Stimulated activated CD8-positive, alpha-beta memory T cell treated with anti-CD3 and anti-CD28 coated beads, Interleukin-4, amount 100 ng/mL, for 24 hours (primary cell): ENCODE measurements around the gene PFN3.
A peak's percentile ranks its signal among the peaks of the same experiment; 100 is the strongest.
"Not testable (repeated sequence)": the region's sequence is repeated elsewhere in the genome, so short reads cannot be mapped to it uniquely, and the experiment has no call there.

ENCODE experiments used
- DNase-seq: peaks from one replicate; pipeline ENCODE4 v3.0.0-alpha.2; 2020; ENCODE audit warnings: low read depth

PFN3 gene

DNA sequence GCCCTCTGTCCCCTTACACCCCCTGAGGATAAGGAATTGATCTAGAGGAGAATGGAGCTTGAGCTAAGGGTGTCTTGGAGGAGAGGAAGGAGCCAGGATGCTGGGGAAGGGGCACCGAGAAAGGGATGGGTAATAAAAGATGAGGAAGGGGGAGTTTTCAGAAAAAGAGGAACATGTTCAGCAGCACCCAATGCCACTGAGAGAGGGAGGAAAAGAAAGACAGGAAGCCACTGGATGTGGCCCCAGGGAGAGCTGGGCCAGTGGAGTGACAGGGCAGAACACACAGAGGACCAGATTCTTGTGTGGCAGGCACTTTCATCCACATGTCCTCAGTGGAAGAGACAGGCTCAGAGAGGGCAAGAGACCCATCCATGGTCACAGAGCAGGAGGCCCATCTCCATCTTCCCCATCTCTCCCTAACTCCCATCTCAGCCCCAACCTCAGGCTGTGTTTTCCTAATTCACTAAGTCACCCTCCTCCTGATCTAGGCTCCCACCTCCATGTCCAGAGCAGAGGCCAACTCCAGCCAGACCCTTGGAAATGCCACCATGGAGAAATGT is 7.2 kb downstream of the PFN3 start:
- no peak for DNase-seq

DNA sequence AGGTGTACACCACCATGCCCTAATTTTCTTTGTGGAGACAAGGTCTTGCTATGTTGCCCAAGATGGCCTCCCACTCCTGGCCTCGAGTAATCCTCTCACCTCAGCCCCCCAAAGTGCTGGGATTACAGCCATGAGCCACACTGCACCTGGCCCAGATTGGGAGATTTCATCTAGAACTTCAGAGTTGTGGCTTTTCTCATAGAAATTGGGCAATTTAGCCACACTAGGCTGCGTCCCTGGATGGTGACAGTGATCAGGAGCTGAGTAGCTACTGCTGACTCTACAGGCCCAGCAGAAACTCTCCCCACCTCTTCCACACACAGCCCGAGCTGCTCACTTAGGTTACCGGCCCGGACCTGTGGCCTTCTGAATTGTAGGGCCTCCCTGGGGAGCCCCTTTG is 7.7 kb downstream of the PFN3 start:
- no peak for DNase-seq

DNA sequence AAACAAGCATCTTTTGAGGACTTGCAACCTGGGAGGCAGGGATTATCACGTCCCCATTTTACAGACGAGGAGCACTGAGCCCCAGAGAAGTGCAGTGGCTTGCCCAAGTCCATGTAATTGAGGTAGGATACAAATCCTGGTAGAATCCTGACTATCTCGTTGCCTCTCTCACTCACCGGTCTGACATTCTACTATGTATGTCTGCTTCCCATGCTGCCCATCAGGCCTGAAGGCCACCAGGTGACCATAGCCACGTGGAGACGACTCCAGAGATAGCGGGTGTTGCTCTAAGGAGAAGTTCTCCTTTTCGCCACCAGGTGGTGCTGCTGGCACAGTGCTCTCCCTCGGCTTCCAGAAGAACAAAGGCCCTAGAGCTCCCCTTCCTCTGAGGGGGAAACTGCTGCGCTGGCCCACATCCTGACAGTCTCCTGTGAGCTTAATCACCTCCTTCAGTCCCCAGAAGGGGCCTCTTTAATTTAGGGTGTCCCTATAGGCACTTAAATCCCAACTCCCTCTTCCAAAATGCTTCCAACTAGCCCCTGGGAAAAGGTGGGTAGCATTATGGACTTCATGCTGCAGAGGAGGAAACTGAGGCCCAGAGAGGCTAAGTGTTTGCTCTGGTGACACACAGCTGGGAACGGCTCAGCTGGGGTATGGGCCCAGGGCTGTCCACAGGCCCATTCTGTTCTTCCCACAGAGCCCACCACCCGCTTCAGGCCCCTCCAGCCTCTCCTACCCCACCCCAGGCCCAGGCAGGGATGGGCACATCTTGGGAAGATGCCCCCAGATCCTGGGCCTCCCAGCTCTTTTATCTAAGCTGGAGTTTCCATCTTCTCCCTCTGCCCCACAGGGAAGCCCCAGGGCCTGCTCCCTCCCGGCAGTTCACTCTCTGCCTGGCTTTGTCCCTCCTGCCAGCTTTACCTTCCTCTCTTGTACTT is 9.8 kb downstream of the PFN3 start:
- peak; percentile 78 for DNase-seq

DNA sequence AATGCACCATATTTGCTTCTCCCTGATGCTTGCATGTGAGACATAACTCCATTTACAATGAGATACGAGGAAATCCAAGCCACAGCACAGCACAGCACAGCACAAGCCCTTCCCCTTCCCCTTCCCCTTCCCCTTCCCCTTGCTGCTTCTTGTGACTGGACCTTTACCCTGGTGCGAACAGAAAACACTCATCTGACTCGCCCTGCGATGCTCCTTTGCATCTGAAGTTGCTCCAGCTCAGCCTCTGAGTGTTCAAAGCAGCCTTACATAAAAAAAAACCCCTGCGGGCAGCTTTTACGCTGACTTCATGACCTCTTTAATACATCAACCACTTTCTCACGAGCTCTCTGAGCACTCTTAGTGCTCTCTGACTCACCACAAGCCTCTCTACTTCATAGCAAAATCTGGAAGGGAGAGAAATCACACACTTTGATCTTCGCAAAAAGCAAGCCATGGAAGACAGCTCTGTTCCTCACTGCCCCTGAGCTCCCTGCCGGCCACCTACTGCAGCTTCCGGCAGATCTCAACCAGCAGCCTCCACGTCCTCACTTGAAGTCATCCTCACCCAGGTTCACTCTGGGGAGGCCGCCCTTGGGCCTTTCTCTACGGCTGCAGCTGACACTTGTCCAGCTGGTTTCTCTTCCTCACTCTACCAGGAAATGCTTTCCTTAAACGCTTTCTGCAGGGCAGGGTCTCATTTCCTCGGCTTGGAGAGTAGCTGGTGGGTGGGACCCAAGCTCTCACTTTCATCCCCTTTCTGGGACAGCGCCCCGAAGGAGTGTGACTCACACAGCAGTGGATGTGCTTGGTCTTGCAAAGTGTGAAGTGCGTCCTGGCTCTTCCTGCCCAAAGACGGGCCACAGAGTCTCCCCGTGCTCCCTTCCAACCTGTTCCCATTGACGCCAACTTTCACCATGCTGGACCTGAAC is 11.0 kb downstream of the PFN3 start:
- no peak for DNase-seq

DNA sequence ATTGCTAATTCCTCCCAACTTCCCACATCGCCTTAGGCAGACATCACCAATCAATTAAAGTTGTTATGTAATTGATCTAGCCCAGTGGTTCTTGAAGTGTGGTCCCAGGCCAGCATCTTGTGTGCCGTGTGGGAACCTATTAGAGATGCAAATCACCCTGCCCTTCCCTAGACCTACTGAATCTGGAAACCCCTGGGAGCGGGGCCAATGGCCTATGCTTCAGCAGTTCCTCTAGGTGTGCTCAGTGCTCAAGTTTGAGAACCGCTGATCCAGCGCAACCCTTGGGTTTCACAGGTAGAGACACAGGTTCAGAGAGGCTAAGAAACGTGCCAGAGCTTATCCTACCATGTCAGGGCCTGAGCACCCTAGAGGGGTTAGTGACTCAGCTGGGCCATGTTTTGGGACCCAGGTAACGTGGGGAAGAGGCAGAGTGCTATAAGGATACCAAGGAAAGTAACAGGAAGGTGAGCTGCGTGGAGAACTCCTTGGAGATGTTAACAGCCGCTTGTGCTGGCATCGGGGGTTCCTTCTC is 11.9 kb downstream of the PFN3 start:
- DNase-seq, result no peak

DNA sequence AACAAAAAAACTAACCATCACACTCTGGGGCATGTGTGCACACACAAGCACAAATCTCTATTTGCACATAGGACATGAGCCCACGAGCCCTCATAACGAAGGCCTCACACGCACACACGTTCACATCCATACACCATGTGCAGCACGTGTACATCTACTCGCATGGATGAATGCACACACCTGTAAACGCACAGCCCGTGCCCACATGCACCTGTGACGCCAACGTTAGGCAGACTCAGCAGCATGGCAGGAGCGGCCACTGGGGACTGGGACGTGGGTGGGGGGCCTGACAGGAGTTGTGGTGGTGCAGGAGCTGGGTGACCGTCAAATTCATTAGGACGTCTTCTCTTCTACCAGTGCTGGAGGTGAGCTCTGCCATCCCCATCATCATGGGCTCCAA is 13.1 kb downstream of the PFN3 start:
- no peak for DNase-seq

DNA sequence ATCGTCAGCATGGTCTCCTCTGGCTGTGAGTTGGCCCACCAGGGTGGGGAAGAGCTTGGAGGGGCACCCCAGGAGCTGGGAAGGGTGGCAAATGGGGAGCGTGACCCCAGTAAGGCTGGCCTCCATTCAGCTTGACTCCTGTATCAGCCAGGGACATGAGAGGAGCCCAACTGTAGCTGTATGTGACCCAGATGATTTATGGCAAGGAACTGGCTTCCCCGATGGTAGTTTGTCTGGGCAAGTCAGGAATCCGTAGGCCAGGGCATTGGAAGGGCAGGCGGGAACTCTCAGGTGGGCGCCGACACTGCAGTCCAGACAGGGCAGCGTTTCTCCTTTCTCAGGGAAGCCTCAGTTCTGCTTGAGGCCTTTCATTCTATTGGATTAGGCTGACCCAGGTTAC is 13.9 kb downstream of the PFN3 start:
- DNase-seq, result no peak

DNA sequence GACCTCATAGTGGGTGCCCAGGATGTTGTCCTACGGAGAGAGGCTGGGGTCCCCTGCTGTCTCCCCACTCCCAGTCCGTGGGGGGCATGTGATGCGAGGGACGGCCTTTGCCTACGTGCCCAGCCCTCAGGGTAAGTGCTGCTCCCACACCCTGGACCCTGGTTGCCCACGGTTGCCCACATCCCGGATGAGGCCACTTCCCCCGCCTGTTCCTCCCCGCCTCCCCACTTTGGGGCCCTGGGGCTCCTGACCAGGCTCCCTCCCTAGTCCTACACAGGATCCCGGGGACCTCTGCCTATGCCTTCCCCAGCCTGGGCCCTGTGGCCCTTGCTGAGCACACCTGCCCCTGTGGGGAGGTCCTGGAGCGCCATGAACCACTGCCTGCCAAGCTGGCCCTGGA is 14.7 kb downstream of the PFN3 start:
- no peak for DNase-seq

DNA sequence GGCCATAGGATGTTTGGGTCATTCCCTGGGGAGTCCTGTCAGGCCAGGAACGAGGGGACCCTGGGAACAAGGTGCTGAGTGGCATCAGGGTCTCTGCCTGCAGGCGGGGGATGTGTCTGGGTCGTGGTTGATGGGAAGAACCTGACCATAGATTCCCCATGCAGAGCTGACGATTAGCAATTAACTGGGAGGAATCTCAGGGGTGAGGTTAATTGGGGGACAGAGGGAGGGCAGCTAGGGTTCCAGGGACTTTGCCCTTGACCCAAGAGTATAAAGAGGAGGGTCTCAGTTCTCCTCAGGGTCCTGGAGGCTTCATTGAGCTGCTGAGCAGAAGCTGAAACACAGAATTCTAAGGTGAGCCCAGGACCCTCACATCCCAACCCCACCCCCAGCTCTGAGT is 16.3 kb downstream of the PFN3 start, which contains the start of gene SLC34A1:
Gene SLC34A1 (plus strand): TSS at position 301 of the 400 bp plus-strand sequence. CDS start 1,308 bp downstream, outside the sequence.
- no peak for DNase-seq

DNA sequence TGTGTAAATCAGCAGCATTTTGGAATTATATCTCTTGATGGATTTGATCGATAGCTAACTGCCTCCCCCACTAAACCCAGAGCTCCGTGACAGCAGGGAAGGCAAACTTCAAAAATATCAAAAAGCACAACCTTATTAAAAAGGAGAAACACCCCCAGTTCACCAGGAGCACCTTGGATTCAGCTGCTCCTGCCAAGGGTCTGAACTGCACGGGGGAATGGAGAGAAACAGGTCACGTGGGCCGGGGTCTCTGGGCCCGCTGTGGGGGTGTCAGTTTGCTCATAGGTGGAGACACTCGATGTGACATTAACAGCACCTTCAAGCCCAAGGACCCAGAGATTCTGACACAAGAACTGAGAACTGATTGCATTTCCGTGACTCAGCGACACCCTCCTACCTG is 17.3 kb downstream of the PFN3 start:
- no peak for DNase-seq

DNA sequence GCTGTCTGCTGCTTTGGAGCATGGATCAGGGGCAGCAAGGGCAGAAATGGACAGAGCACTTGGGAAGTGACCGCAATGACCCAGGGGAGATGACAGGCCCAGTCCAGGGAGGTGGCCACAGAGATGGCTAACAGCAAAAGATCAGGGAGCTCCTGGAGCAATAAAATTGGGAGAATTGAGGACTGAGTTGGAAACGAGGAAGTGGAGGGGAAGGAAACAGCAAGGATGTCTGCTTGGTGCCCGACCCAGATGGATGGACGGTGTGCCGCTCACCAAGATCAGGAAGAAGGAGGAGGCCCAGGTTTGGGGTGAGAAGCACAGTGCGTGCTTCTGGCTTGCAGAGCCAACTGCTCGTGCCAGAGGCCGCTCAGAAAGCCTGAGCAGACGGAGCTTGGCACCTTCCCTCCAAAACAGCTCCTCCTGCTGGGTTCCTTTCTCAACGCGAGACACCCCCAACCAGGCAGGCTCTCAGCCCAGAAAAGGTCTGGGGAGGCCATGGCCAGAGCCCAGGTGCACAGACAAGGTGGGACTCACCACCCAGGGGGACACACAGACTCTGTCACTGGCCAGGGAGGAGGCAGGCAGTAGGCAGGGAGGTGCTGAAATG is 17.9 kb downstream of the PFN3 start:
- no peak for DNase-seq

DNA sequence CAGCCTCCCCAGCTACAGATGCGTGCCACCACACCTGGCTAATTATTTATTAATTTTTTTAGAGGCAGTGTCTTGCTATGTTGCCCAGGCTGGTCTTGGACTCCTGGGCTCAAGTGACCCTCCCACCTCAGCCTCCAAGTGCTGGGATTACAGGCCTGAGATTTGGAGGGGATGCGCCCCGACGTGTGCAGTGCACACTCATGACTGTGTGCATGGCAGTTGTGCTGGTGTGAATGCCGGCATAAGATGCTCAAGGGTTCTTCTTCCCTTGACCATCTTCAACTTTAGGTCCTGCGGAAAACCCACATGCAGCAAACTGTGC is 19.7 kb downstream of the PFN3 start:
- no peak for DNase-seq

DNA sequence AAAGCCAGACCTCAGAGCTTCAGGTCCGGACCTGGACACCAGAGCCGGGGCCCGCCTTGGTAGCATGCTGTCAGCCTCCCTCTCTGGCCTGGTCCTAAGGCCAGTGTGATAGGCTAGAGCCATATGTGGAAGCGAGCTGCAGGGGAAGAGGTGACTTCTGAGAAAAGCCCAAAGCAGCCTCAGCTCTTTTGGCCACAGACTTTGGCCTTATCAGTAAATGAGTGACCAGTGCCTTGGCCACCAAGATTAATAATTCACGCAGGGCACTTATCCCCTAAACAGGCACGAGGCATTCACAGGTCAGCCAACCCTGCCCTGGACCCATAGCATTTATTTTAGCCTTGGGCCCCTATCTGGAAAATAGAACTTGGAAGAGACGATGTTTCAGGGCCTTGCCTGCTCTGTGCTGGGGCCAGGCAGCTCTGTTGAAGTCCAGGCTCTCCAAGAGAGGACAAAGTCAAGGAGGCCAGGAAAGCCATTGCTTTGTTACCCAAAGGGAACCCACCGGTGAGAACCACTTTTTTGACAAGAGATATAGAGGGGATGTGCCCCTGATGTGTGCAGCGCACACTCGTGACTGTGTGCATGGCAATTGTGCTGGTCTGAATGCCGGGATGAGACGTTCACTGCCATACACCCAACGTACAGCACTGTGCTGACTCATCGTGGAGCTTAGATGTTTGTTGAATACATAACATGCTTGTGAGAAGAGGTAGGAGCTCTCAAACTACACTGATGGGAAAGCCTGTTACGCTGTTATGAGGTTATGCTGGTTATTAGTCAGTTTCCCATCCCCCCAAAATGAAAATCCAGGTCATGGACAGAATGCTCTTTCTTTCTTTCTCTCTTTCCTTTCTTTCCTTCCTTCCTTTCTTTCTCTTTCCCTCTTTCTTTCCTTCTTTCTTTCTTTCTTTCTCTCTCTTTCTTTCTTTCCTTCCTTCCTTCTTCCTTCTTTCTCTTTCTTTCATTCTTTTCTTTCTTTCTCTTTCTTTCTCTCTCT is 21.3 kb downstream of the PFN3 start:
- DNase-seq, result no peak

DNA sequence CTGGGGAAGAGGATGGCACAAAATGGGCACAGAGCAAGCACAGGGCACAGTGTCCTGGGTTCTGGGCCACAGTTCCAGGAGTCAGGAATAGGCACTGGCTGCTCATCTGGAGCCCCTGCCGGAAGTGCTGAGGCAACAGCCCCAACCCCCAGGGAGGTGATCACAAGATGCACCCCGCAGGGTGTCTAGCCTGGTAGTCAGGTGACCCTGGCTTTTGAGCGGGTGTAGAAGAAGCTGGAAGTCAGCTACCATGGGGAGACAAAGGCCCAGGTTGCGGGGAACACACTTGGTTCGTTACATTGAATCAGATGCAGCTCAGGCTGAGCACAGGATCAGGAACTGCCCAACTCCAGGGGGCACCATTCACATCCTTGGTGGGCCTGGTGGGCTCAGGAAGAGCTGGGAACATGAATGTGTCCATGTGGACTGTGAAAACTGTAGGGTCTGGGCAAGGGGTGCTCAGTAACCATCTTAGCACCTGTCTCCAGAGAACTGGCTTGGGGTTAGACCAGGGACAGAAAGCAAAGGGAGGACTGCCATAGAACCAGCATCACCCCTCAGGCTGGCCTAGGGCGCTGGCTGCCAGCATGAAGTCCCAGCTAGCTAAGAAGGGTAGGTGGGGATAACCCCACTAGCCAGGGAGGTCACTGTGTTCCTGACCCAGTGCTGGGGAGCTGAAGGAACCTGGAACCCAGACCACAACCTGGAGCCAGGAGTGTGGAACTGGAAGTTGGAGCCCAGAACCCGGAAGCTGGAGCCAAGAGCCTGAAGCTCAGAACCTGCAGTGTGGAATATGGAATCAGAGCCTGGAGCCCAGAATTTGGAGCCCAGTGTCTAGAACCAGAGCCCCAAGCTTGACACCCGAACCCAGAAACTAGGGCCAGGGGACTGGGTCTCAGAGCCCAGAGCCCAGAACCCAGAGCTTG is 22.3 kb downstream of the PFN3 start:
- no peak for DNase-seq

DNA sequence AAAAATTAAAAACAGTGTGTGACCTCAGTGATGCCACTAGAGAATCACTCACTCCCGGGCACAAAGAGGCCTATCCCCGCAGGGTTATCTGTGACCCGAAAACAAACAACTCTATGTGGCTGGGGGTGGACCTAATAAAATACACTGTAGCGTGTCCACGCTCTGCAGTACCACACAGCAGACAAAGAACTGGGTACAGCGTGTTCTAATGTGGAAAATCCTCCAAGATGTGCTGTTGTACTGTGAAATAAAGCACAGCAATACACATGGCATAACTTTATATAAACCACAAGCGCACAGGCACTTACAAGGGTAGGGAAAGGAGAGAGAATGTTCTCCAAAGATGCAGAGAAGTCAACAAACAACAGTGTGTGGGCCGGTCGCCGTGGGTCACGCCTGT is 24.4 kb downstream of the PFN3 start:
- no peak for DNase-seq

DNA sequence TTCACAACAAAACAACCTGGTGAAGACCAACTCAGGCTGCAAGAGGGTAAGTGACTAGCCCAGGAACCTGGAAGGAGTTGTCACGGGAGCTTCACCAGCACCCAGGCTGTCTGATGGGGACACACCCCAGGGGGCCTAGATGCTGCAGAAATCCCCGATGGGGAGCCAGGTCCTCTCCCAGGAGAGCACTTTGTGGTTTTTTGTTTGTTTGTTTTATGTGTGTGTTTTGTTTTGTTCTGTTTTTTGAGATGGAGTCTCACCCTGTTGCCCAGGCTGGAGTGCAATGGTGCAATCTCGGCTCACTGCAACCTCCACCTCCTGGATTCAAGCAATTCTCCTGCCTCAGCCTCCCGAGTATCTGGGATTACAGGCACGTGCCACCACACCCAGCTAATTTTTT is 24.9 kb downstream of the PFN3 start:
- not testable (repeated sequence) for DNase-seq

DNA sequence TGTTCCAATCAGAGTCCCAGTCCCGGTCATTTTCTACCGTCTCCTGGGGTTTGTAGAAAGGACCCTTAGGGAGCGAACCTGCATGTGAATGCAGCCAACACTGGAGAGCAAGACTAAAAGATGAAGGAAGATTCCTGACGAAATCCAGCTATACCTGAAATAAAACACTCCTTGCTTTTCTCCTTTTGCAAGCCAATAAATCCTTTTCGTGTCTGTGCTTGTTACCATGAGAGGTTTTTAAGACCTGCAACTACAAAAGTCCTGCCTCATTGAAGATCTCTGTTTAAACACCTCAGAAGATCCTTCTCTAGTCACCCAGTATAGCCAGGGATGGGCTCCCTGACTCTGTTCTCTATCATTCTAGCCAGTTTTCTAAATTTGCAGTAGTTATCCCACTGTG is 26.2 kb downstream of the PFN3 start:
- no peak for DNase-seq

DNA sequence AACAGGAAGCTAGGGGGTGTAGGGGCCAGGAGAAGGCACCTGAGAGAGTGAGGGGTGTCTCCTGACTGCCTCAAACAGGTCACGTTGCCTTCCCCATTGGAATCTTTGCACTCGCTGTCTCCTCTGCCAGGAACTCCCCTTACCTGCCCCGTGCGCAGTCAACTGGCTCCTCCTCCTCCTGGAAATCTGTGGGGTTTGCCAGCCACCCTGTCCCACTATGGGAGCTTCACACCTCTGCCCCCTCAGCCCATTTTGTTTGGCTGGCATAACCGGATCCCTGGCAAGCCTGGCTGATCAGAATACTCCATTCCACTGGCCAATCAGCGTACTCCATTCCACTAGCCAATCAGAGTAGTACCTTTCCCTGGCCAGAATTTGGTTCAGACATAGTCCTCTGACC is 26.7 kb downstream of the PFN3 start:
- no peak for DNase-seq

DNA sequence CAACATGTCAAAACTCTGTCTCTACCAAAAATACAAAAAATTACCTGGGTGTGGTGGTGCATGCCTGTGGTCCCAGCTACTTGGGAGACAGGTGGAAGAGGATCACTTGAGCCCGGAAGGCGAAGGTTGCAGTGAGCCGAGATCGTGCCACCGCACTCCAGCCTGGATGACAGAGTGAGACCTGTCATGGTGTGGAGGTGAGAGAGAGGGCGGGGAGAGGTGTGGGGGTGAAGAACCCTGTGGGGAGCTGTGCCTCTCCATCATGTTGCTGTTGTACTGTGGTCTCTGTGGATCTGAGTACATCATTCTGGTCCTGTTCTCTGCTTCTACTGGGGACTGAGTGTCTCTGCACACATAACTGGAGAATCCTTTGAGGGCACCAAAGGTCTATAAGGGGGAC is 27.6 kb downstream of the PFN3 start:
- DNase-seq, result no peak
